ENCODE data around the gene RTEL1.

RTEL1 gene

DNA sequence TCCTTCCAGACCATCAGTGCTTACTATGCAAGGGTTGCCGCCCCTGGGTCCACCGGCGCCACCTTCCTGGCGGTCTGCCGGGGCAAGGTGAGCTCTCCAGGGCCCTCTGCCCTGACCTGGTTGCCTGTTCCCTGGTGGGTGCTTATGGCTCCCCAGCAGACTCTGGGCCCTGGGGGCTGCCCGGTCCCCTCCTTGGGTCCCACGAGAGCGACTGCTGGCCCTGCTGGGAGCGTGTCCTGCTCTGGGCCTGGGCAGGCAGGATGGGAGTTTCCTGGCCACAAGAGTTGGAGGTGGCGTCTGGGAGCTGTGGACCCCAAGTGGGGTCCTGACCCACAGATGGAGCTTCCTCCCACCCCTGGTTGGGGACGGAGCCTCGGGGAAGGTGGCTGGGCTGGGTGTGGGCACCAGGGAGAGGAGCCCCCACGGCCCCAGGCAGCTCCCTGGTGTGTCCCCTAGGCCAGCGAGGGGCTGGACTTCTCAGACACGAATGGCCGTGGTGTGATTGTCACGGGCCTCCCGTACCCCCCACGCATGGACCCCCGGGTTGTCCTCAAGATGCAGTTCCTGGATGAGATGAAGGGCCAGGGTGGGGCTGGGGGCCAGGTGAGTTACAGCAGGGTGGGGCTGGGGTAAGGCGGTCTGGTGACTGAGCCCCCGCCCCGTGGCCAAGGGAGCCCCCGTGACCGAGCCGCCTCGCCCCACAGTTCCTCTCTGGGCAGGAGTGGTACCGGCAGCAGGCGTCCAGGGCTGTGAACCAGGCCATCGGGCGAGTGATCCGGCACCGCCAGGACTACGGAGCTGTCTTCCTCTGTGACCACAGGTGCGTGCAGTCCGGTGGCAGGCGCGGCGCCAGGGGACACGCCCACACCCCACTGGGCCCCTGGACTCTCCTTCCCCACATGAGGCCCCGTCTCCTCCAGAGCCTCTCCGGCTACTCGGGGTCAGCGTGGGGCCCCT is 31.2 kb downstream of the RTEL1 start:
- DNase-seq: no peak
- TF ChIP-seq POLR2A (IDR thresholded peaks at IDR 0.05; ENCODE audit: low read length): no peak
- TF ChIP-seq GATA1 (IDR thresholded peaks at IDR 0.05; ENCODE audit: low read depth, low read length): no peak

- TF ChIP-seq POLR2A (IDR thresholded peaks at IDR 0.05; ENCODE audit: low read length) (no peak), GATA1 (IDR thresholded peaks at IDR 0.05; ENCODE audit: low read depth, low read length) (no peak)
- DNase-seq: no peak
These were observed 32.1 kb downstream of the RTEL1 start for GRCh38 chr20:63690003-63690897.

DNA sequence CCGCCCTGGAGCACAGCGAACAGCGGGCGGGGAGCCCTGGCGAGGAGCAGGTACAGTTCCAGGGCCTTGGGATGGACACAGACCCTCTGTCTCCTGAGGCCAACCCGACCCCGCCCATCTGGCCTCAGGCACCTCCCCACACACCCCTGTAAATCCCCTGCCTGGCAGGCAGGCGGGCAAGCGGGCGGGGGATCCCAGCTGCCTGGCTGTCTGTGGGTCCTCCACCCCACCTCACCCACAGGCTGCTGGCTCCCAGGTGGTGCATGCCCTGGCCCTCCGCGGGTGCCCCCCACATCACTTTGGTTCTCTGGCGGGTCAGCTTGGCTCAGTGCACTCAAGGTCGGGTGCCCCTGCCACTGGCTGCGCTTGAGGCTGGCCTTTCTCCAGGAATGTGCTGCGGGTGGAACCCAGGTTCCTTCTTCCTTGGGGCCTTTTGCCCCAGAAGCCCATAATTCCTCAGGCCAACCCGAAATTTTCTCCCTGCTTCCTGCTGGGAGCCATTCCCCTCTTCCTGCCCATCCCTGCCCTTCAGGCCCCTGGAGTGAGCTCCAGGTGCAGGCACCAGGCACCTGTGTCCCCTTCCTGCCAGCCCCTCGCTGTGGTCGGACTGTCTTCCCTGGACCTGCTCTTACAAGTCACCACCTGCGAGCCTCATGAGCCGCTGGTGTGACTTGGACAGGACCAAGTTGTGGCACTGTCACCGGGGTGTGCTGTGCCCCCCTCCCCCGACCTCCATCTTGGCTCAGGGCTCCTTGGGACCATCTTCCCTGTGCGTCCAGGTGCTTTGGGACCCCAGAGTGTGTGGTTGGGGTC is 33.0 kb downstream of the RTEL1 start:
- TF ChIP-seq GATA1 (IDR thresholded peaks at IDR 0.05; ENCODE audit: low read depth, low read length) (no peak), POLR2A (IDR thresholded peaks at IDR 0.05; ENCODE audit: low read length) (no peak)
- no peak for DNase-seq

GRCh38 chr20:63691711-63692435 is 33.8 kb downstream of the RTEL1 start:
- DNase-seq: no peak
- TF ChIP-seq GATA1 (IDR thresholded peaks at IDR 0.05; ENCODE audit: low read depth, low read length): no peak
- TF ChIP-seq POLR2A (IDR thresholded peaks at IDR 0.05; ENCODE audit: low read length): no peak

DNA sequence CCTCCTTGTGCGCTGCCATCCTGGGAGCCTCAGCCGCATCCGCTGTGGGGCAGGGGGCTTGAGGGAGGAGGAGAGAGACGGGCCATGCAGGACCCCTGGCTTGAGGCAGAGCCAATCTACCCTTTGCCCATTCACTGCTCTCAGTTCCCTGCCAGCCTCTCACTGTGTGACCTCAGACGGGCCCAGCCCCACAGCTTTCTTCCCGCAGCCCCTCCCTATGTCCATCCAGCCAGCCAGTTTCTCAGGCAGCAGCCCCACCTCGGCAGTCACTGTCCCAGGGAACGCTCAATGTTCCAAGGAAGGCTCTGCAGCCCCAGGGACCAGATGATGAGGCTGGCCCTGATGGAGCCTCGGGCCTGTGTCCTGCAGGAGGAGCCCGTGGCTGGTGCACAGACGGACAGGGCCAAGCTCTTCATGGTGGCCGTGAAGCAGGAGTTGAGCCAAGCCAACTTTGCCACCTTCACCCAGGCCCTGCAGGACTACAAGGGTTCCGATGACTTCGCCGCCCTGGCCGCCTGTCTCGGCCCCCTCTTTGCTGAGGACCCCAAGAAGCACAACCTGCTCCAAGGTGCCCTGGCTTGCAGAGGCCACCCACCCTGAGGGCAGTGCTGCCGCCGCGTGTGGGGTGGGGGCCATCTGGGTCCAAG is 34.4 kb downstream of the RTEL1 start:
- no peak for TF ChIP-seq POLR2A (IDR thresholded peaks at IDR 0.05; ENCODE audit: low read length)
- no peak for TF ChIP-seq GATA1 (IDR thresholded peaks at IDR 0.05; ENCODE audit: low read depth, low read length)
- DNase-seq: no peak

- DNase-seq: no peak
- no peak for TF ChIP-seq POLR2A (IDR thresholded peaks at IDR 0.05; ENCODE audit: low read length)
These were observed 35.1 kb downstream of the RTEL1 start for GRCh38 chr20:63693083-63693732.

DNA sequence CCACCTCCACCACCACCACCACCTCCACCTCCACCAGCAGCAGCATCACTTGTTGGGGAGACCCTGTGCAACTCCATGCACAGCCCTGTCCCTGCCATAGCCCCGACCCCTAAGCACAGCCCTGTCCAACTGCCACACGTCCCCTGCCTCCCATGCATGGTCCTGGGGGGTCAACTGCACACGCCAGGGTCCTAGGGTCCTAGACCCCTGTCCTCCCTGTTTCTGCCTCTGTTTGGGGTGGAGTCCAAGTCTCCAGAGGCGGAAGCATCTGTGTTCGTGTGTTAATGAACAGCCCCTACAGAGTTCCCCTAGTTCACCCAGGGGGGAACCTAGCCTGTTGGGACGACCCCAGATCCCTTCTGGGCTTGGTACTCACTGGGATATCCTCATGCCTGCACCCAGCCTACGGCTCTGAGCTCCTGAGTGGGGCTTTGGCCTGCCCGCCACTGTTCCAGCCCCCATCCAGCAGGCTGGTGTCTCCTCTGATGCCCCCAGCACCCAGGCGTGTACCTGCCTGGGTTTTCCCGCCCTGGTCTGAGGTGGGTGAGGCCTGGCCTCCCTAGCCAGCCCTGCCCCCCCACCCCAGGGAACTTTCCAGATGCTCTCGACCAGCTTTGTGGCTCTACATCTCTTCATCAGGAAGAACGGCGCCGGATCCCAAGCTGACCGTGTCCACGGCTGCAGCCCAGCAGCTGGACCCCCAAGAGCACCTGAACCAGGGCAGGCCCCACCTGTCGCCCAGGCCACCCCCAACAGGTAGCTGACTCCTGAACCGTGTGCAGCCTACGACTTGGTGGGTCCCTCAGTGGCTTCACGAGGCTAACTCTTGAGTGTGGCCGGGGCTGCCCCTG is 35.8 kb downstream of the RTEL1 start:
- TF ChIP-seq GATA1 (IDR thresholded peaks at IDR 0.05; ENCODE audit: low read depth, low read length) (no peak), POLR2A (IDR thresholded peaks at IDR 0.05; ENCODE audit: low read length) (no peak)
- DNase-seq: peak in 1 of 2 experiments; percentile 57

- no peak for DNase-seq
- TF ChIP-seq POLR2A (IDR thresholded peaks at IDR 0.05; ENCODE audit: low read length) (no peak), GATA1 (IDR thresholded peaks at IDR 0.05; ENCODE audit: low read depth, low read length) (no peak)
These were observed 36.7 kb downstream of the RTEL1 start for GRCh38 chr20:63694584-63695423.

GRCh38 chr20:63695424-63696305 is 37.6 kb downstream of the RTEL1 start:
- DNase-seq: no peak
- TF ChIP-seq POLR2A (IDR thresholded peaks at IDR 0.05; ENCODE audit: low read length): no peak
- no peak for TF ChIP-seq GATA1 (IDR thresholded peaks at IDR 0.05; ENCODE audit: low read depth, low read length)

DNA sequence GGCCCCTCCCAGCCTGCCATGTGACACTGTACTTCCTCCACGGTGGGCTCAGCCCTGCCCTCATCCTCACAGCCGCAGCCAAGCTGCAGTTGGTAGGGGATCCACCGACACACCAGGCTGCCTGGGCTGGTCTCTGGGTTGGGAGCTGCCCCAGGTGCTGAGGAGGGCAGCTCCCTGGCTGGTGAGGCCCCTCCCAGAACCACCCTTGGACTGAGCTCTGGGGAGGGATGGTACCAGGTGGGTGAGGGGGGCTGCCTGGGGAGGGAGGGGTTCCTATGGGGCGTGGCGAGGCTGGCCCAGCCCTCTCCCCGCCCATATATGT is 38.2 kb downstream of the RTEL1 start:
- no peak for TF ChIP-seq GATA1 (IDR thresholded peaks at IDR 0.05; ENCODE audit: low read depth, low read length)
- TF ChIP-seq POLR2A (IDR thresholded peaks at IDR 0.05; ENCODE audit: low read length): no peak
- no peak for DNase-seq

All from erythroblast (primary cell).